ENCODE measurements around the gene TACO1.

Gene TACO1

DNA sequence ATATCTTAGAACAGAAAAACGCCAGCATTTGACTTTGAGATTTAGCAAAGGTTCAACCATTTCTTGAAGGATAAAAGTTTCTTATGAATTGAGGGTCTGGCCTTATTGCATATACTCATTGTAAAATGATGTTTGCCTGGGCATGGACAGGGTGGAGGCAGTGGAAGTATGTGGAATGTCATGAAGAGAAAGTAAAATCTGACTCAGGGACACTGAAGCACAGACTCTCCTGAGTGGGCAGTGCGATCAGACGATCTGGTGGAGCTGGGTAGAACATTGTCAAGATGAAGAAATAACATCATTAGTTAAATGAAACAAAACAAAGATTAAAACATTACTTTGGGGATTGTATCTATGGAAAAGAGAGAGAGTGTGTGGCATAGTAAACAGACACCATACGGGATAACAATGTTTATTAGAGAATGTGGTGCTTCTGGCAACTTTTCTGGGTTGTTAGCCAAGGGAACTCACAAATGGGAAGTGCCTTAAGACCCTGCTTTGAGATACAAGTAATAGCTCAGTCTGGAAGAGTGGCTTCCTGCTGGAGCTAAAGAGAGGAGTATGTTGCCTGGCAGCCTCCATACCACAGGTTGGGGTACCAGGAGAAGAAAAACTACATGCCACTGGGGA lies 26.0 kb downstream of the TACO1 start:
- TF ChIP-seq, protein P1, sequence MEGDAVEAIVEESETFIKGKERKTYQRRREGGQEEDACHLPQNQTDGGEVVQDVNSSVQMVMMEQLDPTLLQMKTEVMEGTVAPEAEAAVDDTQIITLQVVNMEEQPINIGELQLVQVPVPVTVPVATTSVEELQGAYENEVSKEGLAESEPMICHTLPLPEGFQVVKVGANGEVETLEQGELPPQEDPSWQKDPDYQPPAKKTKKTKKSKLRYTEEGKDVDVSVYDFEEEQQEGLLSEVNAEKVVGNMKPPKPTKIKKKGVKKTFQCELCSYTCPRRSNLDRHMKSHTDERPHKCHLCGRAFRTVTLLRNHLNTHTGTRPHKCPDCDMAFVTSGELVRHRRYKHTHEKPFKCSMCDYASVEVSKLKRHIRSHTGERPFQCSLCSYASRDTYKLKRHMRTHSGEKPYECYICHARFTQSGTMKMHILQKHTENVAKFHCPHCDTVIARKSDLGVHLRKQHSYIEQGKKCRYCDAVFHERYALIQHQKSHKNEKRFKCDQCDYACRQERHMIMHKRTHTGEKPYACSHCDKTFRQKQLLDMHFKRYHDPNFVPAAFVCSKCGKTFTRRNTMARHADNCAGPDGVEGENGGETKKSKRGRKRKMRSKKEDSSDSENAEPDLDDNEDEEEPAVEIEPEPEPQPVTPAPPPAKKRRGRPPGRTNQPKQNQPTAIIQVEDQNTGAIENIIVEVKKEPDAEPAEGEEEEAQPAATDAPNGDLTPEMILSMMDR (IDR thresholded peaks at IDR 0.05; ENCODE audit: low read depth, low read length): no peak
- Histone ChIP-seq H3K4me1 (no peaks in the 10 kb centered on the region; the same call in 1 of the 2 replicates), H3K36me3 (no peaks in the 10 kb centered on the region), H3K9me3 (no peaks in the 10 kb centered on the region), H3K27me3 (no peaks in the 10 kb centered on the region), H3K4me3 (ENCODE audit: low read depth, low read length) (no peak overlapping the region)
- DNase-seq: no peak

DNA sequence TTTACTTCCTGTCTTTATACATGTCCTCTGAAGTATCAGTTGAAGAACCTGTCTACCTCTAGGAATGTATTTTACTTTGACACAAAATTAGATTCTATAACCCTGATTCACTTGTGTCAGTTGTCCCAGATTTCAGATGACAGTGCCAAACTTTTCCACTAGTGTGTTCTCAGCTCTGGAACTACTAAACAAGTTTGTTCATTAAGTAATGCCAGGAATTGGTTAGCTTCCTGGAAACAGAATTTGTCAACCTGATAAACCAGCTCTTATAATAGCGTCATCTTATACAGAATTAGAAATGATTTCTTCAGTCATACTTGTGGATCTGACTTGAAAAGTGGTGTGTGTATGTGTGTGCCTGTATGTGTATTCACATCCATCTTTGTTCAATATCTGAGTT lies 28.9 kb downstream of the TACO1 start:
- Histone ChIP-seq H3K4me1 (peaks cover 4% of the 10 kb centered on the region), H3K9me3 (no peaks in the 10 kb centered on the region), H3K36me3 (peaks cover 8% of the 10 kb centered on the region), H3K27me3 (no peaks in the 10 kb centered on the region), H3K4me3 (ENCODE audit: low read depth, low read length) (no peak overlapping the region)
- DNase-seq: no peak
- TF ChIP-seq, protein P1 (IDR thresholded peaks at IDR 0.05; ENCODE audit: low read depth, low read length): no peak

DNA sequence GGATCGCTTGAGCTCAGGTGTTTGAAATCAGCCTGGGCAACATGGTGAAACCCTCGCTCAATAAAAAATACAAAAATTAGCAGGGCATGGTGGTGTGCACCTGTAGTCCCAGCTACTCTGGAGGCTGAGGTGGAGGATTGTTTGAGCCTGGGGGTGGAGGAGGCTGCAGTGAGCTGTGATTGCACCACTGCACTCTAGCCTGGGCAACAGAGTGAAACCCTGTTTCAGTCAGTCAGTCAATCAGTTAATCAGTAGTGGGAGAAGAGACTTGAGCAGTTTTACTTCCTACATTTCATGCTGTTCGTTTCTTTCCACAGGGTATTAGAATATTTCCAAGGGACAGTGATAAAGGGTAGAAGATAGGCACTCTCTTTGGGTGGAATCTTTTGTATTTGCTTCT lies 30.4 kb downstream of the TACO1 start:
- Histone ChIP-seq H3K4me1 (peaks cover 9% of the 10 kb centered on the region), H3K9me3 (no peaks in the 10 kb centered on the region), H3K4me3 (ENCODE audit: low read depth, low read length) (no peak overlapping the region), H3K36me3 (peaks cover 18% of the 10 kb centered on the region), H3K27me3 (no peaks in the 10 kb centered on the region)
- TF ChIP-seq, protein P1 (IDR thresholded peaks at IDR 0.05; ENCODE audit: low read depth, low read length): no peak
- DNase-seq: no peak

DNA sequence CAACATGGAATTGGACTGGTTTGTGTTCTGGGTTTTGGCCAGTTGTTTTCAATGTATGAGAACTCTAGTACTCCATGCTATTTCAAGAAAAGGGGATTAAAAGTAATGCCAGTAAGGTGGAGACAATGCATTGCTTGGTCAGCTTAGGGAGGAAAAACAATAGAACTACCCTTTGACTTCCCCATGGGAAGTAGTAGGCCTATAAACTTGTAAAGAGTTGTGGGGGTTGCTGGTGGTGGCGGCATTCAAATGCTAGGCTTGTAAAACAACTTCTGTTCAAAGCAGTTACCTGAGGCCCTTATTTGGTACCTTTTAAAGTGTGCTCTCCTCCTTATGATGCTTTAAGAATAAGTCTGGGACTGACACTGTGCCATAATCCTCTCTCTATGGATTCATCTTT lies 30.9 kb downstream of the TACO1 start:
- H3K9me3 ChIP-seq: no peaks in the 10 kb centered on the region
- no peak for DNase-seq
- H3K4me1 ChIP-seq: peaks cover 9% of the 10 kb centered on the region
- H3K4me3 ChIP-seq (ENCODE audit: low read depth, low read length): no peak overlapping the region
- H3K36me3 ChIP-seq: peaks cover 24% of the 10 kb centered on the region
- no peaks in the 10 kb centered on the region for H3K27me3 ChIP-seq
- TF ChIP-seq, protein P1 (IDR thresholded peaks at IDR 0.05; ENCODE audit: low read depth, low read length): no peak

DNA sequence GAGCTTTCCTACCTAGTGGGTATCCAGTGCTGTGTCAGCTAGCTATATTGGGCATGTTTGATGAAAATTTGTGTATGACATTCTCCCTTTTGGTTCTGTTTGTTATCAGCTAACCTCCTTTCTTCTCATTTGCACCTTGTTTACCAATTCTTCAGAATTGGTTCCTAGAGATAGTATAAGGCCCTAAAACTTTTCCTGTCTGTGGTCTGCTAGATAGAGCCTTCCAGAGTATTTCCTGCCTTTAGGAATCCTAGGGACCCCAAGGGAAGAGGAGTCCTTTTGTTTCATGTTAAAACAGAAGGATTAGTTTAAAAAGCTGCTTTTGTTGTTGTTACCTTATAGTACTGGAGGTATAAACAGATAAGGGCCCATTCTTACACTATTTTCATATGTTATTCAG lies 33.0 kb downstream of the TACO1 start:
- Histone ChIP-seq H3K9me3 (no peaks in the 10 kb centered on the region), H3K4me1 (peaks cover 9% of the 10 kb centered on the region), H3K27me3 (no peaks in the 10 kb centered on the region), H3K4me3 (ENCODE audit: low read depth, low read length) (no peak overlapping the region), H3K36me3 (peaks cover 31% of the 10 kb centered on the region)
- DNase-seq: no peak
- TF ChIP-seq, protein P1 (IDR thresholded peaks at IDR 0.05; ENCODE audit: low read depth, low read length): no peak

DNA sequence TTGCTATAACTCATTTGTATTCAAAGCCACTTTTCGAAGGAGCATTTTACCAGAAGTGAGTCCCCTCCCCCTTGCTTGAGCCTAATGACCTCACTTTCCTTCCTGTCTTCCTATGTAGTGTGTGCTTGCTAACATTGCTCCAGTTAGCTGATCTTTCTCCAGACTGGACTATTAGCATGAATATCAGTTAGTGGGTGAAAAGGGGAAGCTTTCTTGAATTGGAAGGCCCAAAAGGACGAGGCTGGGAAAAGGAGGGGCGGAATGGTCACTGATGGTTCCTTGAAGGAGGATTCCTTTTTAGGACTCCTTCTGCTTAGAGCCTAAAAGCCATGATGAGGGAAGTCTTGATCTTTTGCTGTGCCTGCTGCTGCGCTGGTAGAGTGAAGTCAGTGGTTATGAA lies 33.5 kb downstream of the TACO1 start:
- no peak for DNase-seq
- peaks cover 33% of the 10 kb centered on the region for H3K36me3 ChIP-seq
- H3K9me3 ChIP-seq: no peaks in the 10 kb centered on the region
- no peaks in the 10 kb centered on the region for H3K27me3 ChIP-seq
- TF ChIP-seq, protein P1 (IDR thresholded peaks at IDR 0.05; ENCODE audit: low read depth, low read length): no peak
- H3K4me3 ChIP-seq (ENCODE audit: low read depth, low read length): no peak overlapping the region
- H3K4me1 ChIP-seq: peaks cover 9% of the 10 kb centered on the region

Data from BE2C (cell line).